Esophagus muscularis mucosa (tissue), 3 donors: Measurements from ENCODE around the gene ZCCHC13.

Experiments
- CTCF ChIP-seq, 3 experiments: fragments of 200-600 bp in 2 of 3; fragments of 450-650 bp in 1 of 3; sonication (generic) in 2 of 3; IDR thresholded peaks; one replicate each; pipeline ENCODE4 v1.5.1; 2017 to 2019; ENCODE audit warnings: antibody characterized with exemption in 3 of 3, mild to moderate bottlenecking in 2 of 3, moderate library complexity in 1 of 3
- POLR2A ChIP-seq: fragments of 450-650 bp; IDR thresholded peaks from one replicate; pipeline ENCODE4 v1.6.1; 2017; ENCODE audit warnings: antibody characterized with exemption, moderate library complexity, mild to moderate bottlenecking, low read depth
- POLR2AphosphoS5 ChIP-seq, 2 donors: sonication (generic); formaldehyde crosslinking; IDR thresholded peaks; one replicate each; pipeline ENCODE4 v1.6.1; 2017; ENCODE audit warnings: antibody characterized with exemption in 2 of 2

- TF ChIP-seq CTCF (IDR thresholded peaks at IDR 0.05) (no peak), POLR2A (no peak), POLR2AphosphoS5 (IDR thresholded peaks at IDR 0.05) (no peak)
These were observed 8.9 kb upstream of the ZCCHC13 start for GRCh38 chrX:74295101-74295500.
